HG03575 (cell line): Measurements from ENCODE around the gene SPRR3.
A peak's percentile ranks its signal among the peaks of the same experiment; 100 is the strongest.

Experiments used
- ATAC-seq: cut with Tn5 transposase; IDR thresholded peaks from one replicate; pipeline ENCODE4 v1.9.1; 2021; ENCODE audit not compliant: unreplicated experiment, insufficient number of reproducible peaks, low FRiP score; ENCODE audit errors: extremely low read depth

Gene SPRR3, protein sequence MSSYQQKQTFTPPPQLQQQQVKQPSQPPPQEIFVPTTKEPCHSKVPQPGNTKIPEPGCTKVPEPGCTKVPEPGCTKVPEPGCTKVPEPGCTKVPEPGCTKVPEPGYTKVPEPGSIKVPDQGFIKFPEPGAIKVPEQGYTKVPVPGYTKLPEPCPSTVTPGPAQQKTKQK

GRCh38 chr1:153001382-153001781 lies at the start of gene SPRR3:
TSS of gene SPRR3 (plus strand) at chr1:153001749. CDS start at chr1:153003021, 1,272 bp downstream.
- no peak for ATAC-seq

DNA sequence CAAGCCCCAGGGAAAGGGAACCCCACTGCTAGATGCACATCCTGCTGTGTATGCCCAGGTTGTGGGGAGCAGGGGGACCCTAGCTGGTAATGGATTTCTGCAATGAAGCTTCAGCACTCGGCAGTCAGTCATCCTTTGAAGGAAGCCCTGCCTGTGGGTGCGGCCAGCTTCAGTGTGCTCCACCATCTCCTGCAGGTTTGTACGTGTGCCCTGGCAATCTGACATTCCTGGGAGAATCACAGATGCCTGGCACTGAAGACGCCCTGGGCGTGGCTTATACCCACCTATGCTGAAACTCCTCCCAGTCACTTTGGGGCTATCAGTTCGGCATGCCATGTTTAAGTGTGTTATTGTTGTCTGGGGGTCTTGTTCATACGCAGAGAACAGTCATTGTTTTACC lies 47.8 kb upstream of the SPRR3 start:
- ATAC-seq, result no peak

GRCh38 chr1:152954436-152954835 lies 47.1 kb upstream of the SPRR3 start:
- no peak for ATAC-seq

- ATAC-seq, result no peak
Observed at GRCh38 chr1:152957561-152957960, 44.0 kb upstream of the SPRR3 start.

- no peak for ATAC-seq
Observed at GRCh38 chr1:152959273-152959672, 42.3 kb upstream of the SPRR3 start.

DNA sequence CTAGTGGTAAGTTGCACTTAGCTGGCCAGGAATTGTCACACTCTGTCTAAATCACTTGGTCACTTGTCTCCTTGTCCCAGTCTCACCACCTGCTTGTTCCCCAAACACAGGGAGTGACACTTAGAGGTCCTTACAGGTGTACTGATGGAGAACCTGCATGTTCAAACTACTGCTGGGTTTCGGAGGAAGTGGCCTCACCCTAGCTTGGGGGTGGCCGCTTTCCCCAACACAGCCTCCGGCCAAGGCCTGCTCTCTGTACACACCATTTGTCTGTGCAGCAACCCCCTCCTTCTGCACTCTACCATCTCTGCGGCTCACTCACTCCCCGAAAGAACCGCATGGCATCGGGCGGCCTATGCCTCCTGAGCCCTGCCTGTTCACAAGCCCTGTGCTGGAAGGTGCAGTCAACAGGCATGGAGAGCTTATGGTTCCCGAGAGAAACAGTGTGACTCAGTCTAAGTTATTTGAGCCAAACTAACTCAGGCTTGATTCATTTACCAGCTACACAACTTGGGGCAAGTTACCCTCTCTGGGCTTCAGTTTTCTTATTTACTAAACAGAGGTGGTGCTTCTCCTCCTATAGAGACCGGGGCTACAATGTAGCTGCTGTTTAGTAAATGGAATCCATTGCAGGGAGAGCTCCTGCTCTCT lies 41.6 kb upstream of the SPRR3 start:
- no peak for ATAC-seq

DNA sequence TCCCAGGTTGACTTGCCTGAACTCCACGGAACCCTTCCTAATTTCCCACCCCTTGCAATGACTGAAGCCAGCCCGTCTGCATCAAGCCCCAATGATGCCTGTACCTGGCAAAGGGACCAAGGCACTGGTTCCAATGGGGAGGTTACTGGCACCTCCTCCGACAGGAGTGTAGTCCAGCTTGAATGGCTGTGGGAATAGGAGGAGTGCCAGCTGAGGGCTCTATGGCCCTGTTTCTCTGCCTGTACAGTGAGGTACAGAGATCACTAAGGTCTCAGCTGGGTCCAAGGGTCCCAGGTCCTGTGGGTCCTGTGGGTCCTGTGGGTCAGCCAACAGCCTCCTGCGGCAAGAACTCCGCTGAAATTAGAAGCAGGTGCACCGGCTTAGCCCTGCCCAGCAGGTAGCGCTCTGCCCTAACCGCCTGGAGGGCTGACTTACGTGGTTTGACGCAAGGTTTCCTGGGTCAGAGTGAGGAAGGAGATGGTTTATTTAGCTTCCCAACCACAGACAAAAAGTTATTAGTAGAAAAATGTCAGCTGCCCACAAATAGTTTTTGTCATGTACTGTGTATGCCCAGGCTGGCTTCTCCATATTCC lies 41.0 kb upstream of the SPRR3 start:
- no peak for ATAC-seq

DNA sequence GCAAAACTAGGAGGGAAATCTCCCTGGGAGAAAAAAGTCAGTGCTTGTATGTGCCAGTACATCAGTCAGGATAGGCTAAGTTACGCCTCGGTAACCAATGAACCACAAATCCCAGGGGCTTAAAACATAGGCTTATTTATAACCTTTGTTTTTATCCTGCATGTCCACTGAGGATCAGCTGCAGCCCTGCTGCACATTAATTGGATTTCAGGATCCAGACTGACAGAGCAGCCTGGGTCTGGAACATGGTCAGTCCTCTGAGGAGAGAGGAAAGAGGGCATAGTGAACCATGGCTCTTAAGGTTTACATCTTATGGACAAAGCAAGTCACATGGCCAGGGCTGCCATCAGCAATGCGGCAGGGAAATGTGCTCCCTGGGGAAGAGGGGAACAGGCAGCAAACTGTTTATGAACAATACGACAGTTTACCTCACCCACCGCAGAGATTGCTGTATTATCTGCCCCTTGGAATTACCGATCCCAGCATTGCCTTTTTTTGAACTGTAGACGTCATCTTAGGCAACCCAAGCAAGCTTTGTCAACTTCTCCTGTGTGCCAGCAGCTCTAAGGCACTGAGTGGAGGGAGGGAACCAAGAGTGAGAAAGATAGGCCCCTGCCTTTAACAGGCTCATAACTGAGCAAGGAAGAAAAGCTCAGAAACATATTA lies 40.2 kb upstream of the SPRR3 start:
- no peak for ATAC-seq

- no peak for ATAC-seq
Observed at GRCh38 chr1:152962876-152963415, 38.6 kb upstream of the SPRR3 start.

- no peak for ATAC-seq
Observed at GRCh38 chr1:152964536-152964935, 37.0 kb upstream of the SPRR3 start.

DNA sequence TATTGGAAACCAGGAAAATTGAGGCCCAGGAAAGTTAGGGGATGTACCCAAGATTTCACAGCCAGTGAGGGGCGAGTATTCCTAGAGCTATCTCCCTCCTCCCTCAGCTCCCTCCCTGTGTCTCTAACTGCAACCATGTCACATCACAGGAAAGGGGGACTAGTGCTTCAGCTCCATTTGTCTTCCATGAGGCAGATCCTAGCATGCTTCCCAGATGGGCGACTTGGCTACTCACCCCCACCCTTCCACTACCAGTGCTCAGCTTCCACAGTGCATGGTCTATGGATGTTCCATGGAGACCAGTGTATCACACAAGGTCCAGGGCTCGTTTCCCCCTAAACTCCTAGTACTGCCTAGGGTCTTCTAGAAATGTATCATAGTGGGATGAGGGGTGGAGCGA lies 35.7 kb upstream of the SPRR3 start:
- no peak for ATAC-seq

DNA sequence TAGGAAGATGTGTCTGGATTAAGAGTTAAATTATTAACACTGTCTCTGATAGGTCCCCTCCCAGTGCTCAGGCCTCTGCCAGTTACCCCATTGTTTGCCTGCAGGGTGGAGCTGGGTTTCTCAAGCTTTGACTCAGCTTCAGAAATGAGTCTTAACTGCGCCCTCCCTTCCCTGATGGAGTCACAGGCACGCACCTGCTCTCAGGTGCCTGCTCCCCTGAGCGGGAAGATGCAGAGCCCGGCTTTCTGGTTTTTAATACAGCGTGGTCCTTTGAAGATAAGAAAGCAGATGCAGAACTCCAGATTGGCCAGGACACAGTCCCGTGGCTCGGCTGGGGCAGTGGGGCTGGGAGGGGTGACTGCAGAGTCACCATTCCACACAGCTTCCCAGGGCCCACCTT lies 34.3 kb upstream of the SPRR3 start:
- no peak for ATAC-seq

- ATAC-seq, result peak; percentile 69
Observed at GRCh38 chr1:152968248-152968647, 33.3 kb upstream of the SPRR3 start.

GRCh38 chr1:152969036-152969435 lies 32.5 kb upstream of the SPRR3 start:
- no peak for ATAC-seq

DNA sequence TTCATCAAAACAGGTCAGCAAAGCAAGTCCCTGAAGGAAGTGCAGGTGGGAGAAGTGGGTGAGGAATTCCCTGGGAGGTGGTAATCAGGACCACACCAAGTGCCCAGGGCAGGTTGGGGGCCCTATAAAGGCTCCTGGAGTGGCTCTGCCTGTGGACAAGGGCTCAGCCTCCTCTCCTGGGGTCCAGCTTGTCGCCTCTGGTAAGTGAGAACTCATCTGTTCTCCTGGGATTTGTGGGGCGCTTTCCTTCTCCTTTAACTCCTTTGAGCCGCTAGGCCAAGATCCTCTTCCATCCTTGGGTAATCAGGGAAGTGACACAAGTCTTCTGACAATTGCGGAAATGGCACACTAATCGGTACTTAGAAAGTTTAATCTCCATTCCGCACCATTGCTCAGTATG lies 31.1 kb upstream of the SPRR3 start, which contains the start of gene SPRR4:
Gene SPRR4 (plus strand): TSS at position 154 of the 400 bp plus-strand sequence. CDS start 1,243 bp downstream, outside the sequence.
- ATAC-seq, result no peak

DNA sequence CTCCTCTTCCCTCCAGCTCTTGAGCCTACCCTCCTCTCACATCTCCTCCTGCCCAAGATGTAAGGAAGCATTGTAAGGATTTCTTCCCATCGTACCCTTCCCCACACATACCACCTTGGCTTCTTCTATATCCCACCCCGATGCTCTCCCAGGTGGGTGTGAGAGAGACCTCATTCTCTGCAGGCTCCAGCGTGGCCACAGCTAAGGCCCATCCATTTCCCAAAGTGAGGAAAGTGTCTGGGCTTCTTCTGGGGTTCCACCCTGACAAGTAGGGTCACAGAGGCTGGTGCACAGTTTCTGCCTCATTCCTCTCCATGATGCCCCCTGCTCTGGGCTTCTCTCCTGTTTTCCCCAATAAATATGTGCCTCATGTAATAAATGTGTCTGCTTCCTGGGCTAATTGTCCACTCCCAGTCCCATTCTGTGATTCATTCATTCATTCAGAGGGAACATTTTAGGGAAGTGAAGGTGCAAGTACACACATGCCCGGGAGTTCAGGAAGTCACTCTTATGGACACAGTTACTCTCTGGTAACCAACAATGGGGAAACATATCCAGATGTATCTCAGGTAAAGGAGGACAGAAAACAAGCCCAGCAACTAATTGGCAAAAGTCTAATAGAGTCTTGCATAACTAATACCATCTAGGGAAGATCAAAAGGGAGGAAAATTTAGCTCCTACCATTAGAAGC lies 29.2 kb upstream of the SPRR3 start:
- ATAC-seq, result no peak

DNA sequence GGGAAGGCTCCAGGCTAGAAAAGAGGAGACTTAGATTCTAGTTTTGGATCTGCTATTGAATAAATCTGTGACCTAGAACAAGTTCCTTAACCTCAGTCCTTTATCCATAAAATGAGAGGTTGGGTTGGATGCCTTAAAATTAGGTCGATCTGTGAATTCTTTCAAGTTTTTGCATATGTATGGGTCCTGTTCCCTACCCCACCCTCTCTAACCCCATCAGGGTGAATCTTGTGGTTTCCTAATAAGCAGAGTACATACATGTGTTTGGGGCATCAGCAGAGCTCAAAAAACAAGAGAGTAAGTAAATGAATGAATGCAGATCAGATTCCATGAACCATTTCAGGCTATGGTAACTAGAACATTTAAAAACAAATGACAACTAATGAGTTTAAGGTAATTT lies 24.9 kb upstream of the SPRR3 start:
- no peak for ATAC-seq

- no peak for ATAC-seq
Observed at GRCh38 chr1:152977614-152978013, 23.9 kb upstream of the SPRR3 start.

- no peak for ATAC-seq
Observed at GRCh38 chr1:152980676-152981075, 20.9 kb upstream of the SPRR3 start.
